DMS114 treated with DMSO at 0.1 percent for 48 hours (cell line): ENCODE data around the gene PTOV1.

Experiments
- DNase-seq: peaks from one replicate; lab custom pipeline; 2025; ENCODE audit not compliant: unreplicated experiment; lab: John Stamatoyannopoulos, UW

Gene PTOV1

DNA sequence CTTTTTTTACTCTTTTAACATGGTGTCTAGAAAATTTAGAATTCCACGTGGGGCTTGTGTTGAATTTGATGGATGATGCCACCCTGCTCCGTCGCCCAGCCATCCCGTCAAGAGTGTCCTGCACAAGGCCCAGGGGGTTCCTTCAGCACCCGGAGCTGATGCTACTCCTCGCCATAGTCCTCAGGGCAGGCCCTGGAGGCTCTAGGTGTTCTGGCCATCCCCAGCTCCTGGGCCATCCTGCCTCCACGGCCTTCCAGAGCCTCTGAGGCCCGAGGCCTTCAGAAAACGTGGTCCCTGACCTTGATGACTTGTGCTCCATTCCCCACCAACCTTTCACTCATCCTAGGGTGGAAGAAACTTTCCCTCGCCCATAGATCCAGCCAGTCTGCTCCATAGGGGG, 22.9 kb downstream of the PTOV1 start:
- DNase-seq, result no peak

DNA sequence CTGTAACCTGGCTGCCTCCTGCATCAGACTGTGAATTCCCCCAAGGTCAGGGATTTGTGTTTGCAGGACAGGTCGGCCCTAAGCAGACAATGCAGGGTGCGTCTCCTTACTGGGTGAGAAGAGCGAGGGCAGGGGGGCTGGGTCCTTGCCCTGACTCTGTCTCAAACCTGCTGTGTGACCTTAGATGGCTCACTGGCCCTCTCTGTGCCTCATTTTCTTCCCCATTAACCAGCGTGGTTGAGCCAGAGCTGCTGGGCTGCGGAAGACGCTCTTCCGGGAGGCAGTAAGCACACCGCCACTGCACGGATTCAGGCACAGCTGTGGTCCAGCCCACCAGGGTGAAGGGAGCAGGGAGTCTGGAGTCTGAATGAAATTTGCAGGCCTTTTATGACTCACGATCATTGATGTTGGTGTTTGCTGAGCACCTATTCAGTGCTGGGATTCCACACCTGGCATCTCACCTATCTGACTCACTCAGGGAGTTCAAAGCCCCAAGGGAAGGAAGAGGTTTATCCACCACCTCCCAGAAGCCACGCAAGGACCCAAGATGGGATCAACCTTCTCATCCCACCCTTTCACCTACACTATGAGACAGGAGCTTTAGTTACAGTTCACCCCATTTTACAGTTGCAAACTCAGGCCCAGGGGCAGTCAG, 23.7 kb downstream of the PTOV1 start:
- no peak for DNase-seq

DNA sequence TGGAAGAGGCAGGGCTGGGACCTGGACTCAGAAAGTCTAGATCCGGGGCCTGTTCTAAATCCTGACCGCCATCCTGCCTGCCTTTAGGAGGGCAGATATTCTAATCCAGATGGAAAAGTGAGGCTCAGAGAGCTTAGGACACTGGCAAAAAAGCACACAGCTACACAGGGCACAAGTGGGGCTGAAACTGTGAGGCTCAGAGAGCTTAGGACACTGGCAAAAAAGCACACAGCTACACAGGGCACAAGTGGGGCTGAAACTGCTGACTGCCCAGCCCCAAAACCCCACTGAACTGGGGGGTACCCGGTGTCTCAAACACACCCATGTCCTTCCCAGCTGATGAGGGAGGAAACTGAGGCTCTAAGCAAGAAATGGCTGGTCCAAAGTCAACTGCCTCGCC, 24.2 kb downstream of the PTOV1 start:
- DNase-seq, result no peak

DNA sequence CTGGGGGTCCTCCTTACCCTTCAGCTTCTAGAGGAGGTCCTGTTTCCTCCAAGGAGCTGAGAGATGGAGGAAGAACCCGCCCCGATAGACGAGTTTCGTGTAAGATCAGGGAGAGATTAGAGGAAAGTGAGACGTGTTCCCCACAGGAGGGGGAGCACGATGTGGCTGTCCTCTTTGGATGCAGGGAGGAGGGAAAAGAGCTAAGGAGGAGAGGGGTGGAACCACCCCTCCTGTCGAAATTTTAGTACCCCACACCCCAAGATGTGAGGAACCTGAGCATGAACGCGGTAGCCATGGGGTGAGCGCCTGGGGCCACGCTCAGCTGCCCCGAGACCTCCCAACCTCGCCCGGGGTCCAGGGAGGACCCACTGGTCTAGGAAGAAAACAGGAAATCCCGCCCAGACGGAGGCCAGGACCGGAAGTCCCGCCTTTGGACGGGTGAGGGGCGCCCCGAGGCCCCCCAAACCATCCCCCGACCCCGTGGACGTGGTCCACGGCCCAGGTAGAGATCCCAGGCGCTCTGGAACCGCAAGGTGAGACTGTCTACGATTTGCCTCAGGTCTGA, 25.0 kb downstream of the PTOV1 start:
- DNase-seq, result no peak

DNA sequence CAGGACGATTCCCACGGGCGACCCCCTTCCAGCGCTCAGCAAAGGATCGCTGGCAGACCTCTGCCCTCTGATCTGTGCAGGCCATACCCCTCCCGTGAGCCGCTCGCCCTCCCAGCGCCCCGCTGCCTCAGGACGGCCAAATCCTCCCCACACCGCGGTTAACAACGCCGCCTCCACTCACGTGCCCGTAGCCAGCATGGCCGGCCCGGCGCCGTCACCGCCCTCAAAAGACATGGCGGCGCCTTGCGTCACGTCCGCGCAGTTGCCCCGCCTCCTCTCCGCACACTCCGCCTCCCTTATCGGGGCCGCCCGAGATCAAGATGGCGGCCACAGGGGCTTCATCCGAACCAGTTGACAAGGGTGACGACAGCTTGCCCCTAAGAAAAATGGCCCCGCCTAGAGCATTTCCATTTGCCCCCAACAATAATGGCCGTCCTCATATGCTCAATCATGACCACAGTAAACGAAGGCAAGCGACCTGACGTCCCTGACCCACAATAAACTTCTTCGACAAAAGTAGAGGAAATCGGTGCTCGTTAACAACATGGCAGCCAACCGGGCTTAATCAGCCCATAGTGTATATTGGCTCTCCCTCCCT, 25.6 kb downstream of the PTOV1 start:
- peak; percentile 91 for DNase-seq

DNA sequence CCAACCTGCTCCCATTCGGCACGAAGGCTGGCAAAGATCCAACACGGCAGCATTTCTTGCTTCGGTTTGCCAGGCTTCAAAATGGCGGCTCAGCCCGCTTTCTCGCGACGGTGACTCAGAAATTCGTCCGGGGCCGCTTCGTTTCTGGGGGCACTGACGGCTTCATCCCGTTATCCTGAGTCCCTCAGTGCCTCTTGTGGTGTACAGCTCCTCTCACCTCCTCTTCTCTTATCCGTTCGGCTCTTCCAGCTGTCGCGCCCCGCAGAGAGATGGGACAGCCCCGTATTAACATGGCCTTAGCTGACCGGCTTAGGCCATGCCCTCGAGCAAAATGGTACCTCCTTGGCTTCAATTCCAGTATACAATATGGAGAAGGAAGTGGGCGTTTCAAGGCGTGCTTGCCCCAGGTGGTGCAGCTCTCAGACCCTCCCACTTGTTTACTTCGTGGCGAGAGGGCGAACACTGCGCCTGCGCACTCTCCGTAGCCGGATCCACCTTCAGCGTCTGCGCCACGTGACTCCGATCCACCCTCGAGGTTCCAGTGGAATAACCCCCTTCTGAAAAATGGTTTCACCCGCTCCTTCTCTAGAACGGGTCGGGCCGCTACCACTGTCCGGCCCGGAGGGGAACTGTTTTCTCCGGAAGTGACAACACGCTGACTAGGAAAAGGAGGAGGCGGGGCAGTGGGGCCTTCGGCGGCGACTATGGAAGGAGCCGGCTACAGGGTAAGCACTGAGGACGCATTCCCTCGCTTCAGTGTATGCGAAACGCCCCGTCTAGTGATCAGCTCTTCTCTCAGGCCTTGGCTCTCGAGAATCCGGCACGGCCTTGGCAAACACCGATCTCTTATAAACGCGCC, 26.3 kb downstream of the PTOV1 start, which contains the start of the genes AKT1S1 and TBC1D17:
Gene AKT1S1, minus strand, starts transcription at position 336 of the 859 bp plus-strand sequence. CDS start 4,060 bp downstream, outside the sequence.
Gene TBC1D17, plus strand, starts transcription at position 683 of the 859 bp plus-strand sequence. Its CDS starts 22 bp downstream, at position 705.
- peak; percentile 99 for DNase-seq

DNA sequence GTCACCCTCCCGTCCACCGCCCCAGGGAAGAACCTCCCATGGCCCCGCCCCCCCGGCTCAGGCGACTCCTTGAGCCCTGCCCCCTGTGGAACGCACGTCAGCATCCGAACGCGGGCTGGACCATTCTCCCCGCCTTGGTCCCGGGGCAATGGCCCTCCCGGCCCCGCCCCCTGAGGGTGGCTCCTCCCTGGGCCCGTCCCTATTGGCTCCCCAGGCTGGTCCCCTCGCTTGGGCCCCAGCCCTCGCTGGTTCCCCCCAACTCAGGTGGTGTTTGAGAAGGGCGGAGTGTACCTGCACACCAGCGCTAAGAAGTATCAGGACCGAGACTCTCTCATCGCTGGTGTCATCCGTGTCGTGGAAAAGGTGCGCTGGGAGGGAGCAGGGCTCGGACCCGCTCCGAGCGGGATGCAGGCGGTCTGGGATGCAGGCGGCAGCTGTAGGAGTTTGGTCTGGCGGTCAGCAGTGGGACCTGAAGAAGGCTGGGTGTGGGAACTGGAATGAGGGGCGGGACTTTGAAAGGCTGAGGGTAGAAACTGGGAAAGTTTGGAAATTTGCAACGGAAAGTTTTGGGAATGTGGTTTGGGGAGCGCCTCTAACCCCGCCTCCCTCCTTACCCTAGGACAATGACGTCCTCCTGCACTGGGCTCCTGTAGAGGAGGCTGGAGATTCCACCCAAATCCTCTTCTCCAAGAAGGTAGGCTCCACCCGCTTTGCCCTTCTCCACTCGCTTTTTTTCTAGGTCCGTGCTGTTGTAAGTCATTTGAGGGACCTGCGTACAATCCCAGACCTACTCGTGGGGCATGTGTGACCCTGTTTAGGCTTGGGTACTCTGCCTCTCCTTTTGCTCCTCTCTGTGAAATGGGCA, 27.2 kb downstream of the PTOV1 start:
- DNase-seq, result peak; percentile 84

DNA sequence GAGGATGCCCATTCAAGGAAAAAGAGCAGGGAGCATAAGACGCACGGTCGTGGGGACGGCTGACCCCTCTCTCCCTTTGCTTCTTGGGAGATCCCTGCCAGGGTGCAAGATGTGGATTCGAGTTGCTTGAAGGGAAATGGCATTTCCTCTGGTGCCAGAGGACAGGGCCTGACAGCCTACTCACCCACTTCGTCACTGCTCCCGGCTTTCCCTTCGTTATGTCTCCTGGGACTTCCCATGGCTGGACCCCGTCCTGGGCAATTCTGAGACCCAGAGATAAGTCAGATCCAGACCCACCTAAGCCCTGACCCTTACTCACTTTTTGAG, 27.7 kb downstream of the PTOV1 start:
- no peak for DNase-seq

DNA sequence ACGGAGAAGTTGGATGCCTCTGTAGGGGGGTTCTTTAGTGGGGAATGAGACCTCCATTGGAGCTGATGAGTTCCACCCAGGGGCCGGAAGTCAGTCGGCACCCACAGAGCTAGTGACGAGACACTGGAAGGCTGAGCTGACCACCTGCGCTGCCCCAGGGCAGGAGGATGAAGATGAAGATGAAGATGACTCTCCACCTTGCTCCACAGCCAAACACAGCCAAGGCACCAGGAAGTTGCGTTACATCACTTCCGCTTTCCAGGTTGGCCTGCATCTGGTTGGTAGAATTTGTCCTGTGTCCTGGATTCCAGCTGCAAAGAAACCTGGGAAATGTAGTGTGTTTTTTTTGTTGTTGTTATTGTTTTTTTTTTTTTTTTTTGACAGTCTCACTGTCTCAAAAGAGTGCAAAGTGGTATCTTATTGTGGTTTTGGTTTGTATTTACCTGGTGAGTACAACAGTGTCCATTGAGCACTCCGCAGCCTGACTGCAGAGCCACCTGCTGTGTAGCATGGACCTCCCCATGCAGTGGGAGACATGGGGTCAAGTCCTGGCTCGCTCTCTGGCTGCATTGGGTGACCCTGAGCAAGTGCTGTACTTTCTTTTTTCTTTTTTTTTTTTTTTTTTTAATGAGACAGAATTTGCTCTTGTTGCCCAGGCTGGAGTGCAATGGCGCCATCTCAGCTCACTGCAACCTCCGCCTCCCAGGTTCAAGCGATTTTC, 28.4 kb downstream of the PTOV1 start:
- no peak for DNase-seq

DNA sequence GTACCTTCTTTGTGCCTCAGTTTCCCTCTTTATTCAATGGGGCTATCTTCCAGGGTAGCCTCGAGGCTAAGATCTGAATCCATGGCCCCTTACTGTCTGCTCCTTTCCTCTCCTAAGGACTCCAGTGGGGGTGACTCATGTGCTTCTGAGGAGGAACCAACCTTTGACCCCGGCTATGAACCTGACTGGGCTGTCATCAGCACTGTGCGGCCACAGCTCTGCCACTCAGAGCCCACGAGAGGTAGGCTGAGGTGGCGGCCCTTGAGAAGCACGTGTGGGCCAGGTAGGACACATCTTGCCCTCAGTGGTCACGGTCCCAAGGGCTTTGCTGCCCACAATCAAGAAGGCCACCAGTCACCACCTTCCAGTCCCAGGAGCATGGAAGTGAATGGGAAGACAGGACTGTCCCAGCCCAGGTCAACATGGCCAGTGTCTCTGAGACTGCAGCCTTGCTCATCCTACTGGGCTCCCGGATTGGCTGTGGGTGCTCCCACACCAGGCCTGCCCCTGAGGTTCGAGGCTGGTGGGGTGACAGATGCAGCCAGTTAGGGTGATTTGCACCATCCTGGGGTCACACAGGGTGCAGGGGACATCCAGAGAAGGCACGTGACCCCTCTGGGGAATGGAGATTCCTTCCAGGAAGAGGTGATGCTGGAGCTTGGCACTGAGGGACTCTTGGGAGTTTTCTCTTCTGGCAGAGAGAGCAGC, 29.4 kb downstream of the PTOV1 start:
- no peak for DNase-seq

DNA sequence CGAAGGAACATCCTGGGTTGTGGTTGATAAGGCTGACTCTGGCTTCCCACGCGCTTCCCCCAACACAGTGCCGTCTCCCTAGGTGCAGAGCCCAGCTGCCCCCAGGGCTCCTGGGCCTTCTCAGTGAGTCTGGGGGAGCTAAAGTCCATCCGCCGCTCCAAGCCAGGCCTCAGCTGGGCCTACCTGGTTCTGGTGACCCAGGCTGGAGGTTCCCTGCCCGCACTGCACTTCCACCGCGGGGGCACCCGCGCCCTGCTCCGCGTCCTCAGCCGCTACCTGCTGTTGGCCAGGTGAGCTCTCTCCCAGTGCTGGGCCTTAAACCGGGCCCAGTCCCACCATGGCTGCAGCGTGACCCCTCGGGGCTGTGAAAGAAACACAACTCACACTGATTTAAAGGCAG, 30.2 kb downstream of the PTOV1 start:
- DNase-seq, result no peak

DNA sequence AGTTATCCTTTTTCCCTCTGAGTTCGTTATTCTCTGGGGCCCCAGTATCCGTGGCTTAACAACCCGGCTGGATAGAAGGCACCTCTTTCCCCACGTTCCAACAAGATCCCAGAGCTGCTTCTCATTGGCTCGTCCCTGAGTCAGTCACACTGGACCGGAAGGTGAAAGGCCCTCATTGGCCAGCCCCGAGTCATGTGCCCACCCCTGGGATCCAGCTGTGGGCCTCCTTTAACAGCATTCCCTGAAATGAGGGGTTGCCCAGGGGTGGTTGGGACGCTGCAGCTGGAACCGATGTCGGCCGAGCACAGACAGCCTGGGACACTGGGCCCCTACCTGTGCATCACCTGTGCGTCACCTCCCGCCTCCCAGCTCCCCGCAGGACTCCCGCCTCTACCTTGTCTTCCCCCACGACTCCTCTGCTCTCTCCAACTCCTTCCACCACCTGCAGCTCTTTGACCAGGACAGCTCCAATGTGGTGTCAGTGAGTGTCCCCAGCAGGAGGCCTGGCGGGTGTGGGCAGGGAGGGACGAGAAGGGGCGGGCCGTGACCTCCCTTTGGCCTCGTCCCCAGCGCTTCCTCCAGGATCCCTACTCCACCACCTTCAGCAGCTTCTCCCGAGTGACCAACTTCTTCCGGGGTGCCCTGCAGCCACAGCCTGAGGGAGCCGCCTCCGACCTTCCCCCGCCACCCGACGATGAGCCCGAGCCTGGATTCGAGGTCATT, 30.9 kb downstream of the PTOV1 start:
- DNase-seq, result no peak

DNA sequence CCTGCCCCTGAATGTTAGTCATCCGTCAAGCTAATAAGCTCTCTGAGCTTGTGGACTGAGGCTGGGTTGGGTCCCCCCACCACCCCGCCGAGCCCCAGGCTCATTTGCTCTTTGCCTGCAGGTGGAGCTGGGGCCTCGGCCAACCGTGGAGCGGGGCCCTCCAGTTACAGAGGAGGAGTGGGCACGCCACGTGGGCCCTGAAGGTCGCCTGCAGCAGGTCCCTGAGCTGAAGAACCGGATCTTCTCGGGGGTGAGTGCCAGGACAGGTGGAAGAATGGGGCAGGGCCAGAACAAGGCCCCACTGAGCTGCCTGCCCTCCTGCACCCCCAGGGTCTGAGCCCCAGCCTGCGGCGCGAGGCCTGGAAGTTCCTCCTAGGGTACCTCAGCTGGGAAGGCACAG, 31.7 kb downstream of the PTOV1 start:
- no peak for DNase-seq

DNA sequence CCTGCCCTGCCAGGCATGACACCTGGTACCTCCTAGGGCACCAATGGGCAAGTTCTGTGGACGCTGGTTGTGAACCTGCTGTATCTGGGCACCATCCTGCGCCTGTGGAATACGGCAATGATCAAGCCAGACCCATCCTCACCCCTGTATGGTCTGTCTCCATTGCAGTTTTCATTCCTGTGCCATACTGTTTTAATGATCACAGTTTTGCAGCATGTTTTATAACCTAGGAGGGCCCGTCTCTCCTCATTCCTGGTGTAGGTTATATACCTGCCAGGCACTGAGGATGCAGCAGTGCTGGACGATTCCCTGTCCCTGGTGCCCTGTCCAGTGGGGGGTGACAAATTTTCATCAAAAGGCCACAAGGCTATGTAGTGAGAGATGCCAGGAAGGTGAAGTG, 32.1 kb downstream of the PTOV1 start:
- DNase-seq, result no peak

DNA sequence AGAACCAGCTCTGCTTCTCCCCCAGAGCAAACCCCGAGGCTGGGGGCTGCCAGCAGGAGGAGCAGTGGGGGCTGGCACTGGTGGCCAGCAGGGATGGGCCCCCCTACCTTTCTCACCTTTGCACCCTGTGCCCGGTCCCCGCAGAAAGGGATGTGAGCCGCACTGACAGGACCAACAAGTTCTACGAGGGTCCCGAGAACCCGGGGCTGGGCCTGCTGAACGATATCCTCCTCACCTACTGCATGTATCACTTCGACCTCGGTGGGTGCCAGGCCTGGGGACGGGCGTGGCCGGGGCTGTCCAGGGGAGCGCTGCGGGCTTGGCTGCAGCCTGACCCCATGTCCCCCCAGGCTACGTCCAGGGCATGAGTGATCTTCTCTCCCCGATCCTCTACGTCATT, 33.1 kb downstream of the PTOV1 start:
- no peak for DNase-seq

DNA sequence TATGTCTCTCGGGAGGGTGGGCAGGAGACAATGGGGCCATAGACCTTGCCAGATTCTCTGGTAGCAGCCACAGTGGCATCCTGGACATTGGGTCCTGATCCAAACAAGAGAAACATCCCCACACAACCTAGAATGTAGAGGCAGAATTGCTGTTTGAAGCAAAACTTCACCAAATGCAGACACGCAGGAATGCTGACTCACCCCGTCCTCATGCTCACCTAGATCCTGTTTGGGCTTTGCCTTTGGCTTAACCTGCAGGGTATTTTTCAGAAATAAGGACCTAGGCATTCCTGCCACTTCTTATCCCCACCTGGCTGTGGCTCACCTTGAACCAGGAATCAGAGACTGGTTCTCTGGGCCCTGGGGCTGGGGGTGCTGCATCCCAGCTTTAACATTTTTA, 33.8 kb downstream of the PTOV1 start:
- DNase-seq, result no peak

DNA sequence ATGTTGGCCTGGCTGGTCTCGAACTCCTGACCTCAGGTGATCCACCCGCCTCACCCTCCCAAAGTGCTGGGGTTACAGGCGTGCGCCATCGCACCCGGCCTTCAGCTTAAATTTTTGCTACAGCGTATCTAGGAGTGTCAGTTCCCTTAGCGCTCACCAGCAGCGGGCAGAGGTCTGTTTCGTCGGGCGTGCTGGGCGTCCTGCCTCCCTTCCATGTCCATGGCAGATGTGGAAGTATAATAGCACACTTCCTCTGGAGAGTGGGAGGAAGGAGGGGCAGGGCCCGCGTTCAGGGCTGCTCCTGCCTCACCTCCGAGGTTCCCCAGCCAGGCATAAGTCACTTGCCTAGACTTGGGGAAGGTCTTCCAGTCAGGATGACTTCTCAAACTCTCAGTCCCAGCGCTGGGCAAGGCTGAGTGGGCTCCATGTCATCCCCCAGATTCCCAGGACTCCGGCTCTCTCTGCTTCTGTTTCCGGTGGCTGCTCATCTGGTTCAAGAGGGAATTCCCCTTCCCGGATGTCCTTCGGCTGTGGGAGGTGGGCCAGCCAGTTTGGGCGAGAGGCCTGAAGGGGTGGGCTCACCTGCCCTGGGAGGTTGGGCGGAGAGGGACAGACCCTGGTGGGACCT, 36.2 kb downstream of the PTOV1 start:
- DNase-seq, result no peak
